ENCODE data around the gene ZNF445.
"Not testable (repeated sequence)": the region's sequence is repeated elsewhere in the genome, so short reads cannot be mapped to it uniquely, and the experiment has no call there.

The ZNF445 gene

GRCh38 chr3:44474886-44475285 lies 2.6 kb downstream of the ZNF445 start:
- not testable (repeated sequence) for DNase-seq

- DNase-seq: no peak
Observed at GRCh38 chr3:44470430-44470829, 7.0 kb downstream of the ZNF445 start.

- no peak for DNase-seq
Observed at GRCh38 chr3:44469914-44470313, 7.6 kb downstream of the ZNF445 start.

GRCh38 chr3:44468572-44469520 lies 8.6 kb downstream of the ZNF445 start:
- DNase-seq: peak; percentile 45

- DNase-seq: not testable (repeated sequence)
Observed at GRCh38 chr3:44468099-44468537, 9.4 kb downstream of the ZNF445 start.

GRCh38 chr3:44467241-44467640 lies 10.2 kb downstream of the ZNF445 start:
- DNase-seq: no peak

GRCh38 chr3:44464920-44465319 lies 12.6 kb downstream of the ZNF445 start:
- DNase-seq: not testable (repeated sequence)

GRCh38 chr3:44464509-44464908 lies 13.0 kb downstream of the ZNF445 start:
- DNase-seq: no peak

- not testable (repeated sequence) for DNase-seq
Observed at GRCh38 chr3:44460050-44460449, 17.4 kb downstream of the ZNF445 start.

GRCh38 chr3:44455318-44455717 lies 22.2 kb downstream of the ZNF445 start:
- no peak for DNase-seq

- no peak for DNase-seq
Observed at GRCh38 chr3:44454258-44454657, 23.2 kb downstream of the ZNF445 start.

GRCh38 chr3:44451441-44451840 lies 26.0 kb downstream of the ZNF445 start:
- DNase-seq: no peak

- DNase-seq: no peak
Observed at GRCh38 chr3:44446929-44447328, 30.5 kb downstream of the ZNF445 start.

GRCh38 chr3:44445786-44446185 lies 31.7 kb downstream of the ZNF445 start:
- DNase-seq: no peak

- no peak for DNase-seq
Observed at GRCh38 chr3:44444896-44445691, 32.4 kb downstream of the ZNF445 start.

- no peak for DNase-seq
Observed at GRCh38 chr3:44444437-44444836, 33.0 kb downstream of the ZNF445 start.

- no peak for DNase-seq
Observed at GRCh38 chr3:44442596-44443309, 34.7 kb downstream of the ZNF445 start.

GRCh38 chr3:44439499-44440295 lies 37.8 kb downstream of the ZNF445 start:
- peak; percentile 73 for DNase-seq

GRCh38 chr3:44437800-44438199 lies 39.7 kb downstream of the ZNF445 start:
- DNase-seq: no peak

- DNase-seq: no peak
Observed at GRCh38 chr3:44436181-44436580, 41.3 kb downstream of the ZNF445 start.

GRCh38 chr3:44434834-44435510 lies 42.5 kb downstream of the ZNF445 start:
- DNase-seq: no peak

GRCh38 chr3:44430466-44430865 lies 47.0 kb downstream of the ZNF445 start:
- no peak for DNase-seq

Data from stimulated activated CD4-positive, alpha-beta T cell treated with anti-CD3 and anti-CD28 coated beads, Interleukin-4, amount 100 ng/mL, for 24 hours (primary cell).